HepG2 (cell line): ENCODE results near the gene ST7L. TPM values are rescaled to one million over a fixed set of nuclear protein-coding genes. Genes with fewer than 3 reads are reported as not detected.

Experiments used
- ATAC-seq: fragments of 200-7000 bp; cut with Tn5 transposase; 3 replicates; pipeline ENCODE4 v1.9.1; 2020; ENCODE audit warnings: mild to moderate bottlenecking, moderate library complexity
- BruUV-seq: library from RNA; stranded (reverse); fragments of 400-500 nt; replicated peaks from 2 replicates; lab custom pipeline; 2021; lab: Mats Ljungman, UMichigan
- CTCF ChIA-PET: fragments of 300-600 bp; formaldehyde crosslinking; extraction: SDS; loops from one replicate; lab custom pipeline; 2021; ENCODE audit warnings: low total read pairs, inconsistent platforms, low intra/inter-chr PET ratio; lab: Yijun Ruan, JAX
- POLR2A ChIA-PET: fragments of 350-600 bp; sonication (Branson Sonifier 250); formaldehyde crosslinking; loops from one replicate; lab custom pipeline; 2020; ENCODE audit warnings: antibody characterized with exemption, inconsistent platforms; lab: Yijun Ruan, JAX
- DNase-seq: peaks from one replicate; pipeline ENCODE4 v3.0.0-alpha.2; 2015; ENCODE audit warnings: low spot score
- FAIRE-seq: peaks from 3 replicates; lab custom pipeline; 2011; peaks lifted over from hg19 to GRCh38; lab: Jason Lieb, UNC
- H2AFZ ChIP-seq: one replicate; pipeline ENCODE4 v1.6.1; 2011; ENCODE audit warnings: low read length, inconsistent platforms
- H3K27ac ChIP-seq: fragments of 300-600 bp; 3 replicates; pipeline ENCODE4 v1.8.0; 2011; ENCODE audit warnings: mixed run types, mild to moderate bottlenecking, mixed read lengths, low read length, inconsistent platforms; ENCODE audit not compliant: insufficient read depth; ENCODE audit errors: extremely low read length
- H3K27me3 ChIP-seq, 2 experiments: fragments of 200-600 bp in 1 of 2; 2 replicates in 1 of 2; 3 replicates in 1 of 2; pipeline versions ENCODE4 v1.6.0 to v1.8.0; 2011; ENCODE audit warnings: low read length in 2 of 2, mild to moderate bottlenecking in 2 of 2, moderate library complexity in 2 of 2, inconsistent platforms in 1 of 2; ENCODE audit not compliant: insufficient read depth in 2 of 2, control insufficient read depth in 1 of 2
- H3K36me3 ChIP-seq, 2 experiments: fragments of 200-600 bp in 1 of 2; replicated peaks in 1 of 2; 2 replicates in 1 of 2; 3 replicates in 1 of 2; pipeline versions ENCODE4 v1.5.1 to v1.8.0; 2011; ENCODE audit warnings: low read length in 2 of 2, inconsistent platforms in 1 of 2; ENCODE audit not compliant: insufficient read depth in 2 of 2, control insufficient read depth in 1 of 2
- H3K4me1 ChIP-seq: 2 replicates; pipeline ENCODE4 v1.5.1; 2012; ENCODE audit warnings: low read length, inconsistent platforms; ENCODE audit not compliant: insufficient read depth
- H3K4me2 ChIP-seq: 2 replicates; pipeline ENCODE4 v1.6.0; 2011; ENCODE audit warnings: low read depth, low read length, inconsistent platforms
- H3K4me3 ChIP-seq, 3 experiments: fragments of 200-600 bp in 1 of 3; sonication (generic), shearing (Covaris generic) in 1 of 3; replicated peaks in 1 of 3; 2 replicates each; pipeline ENCODE4 v1.5.1; 2011 to 2016; ENCODE audit warnings: low read length in 3 of 3, inconsistent platforms in 2 of 3, low read depth in 2 of 3, mild to moderate bottlenecking in 2 of 3, control low read depth in 1 of 3, mixed read lengths in 1 of 3; ENCODE audit not compliant: insufficient read depth in 1 of 3
- H3K79me2 ChIP-seq: one replicate; pipeline ENCODE4 v1.6.1; 2011; ENCODE audit warnings: low read length, inconsistent platforms; ENCODE audit not compliant: insufficient read depth
- H3K9ac ChIP-seq: 2 replicates; pipeline ENCODE4 v1.6.0; 2011; ENCODE audit warnings: mild to moderate bottlenecking, low read depth, low read length, inconsistent platforms; ENCODE audit not compliant: insufficient read depth
- H3K9me3 ChIP-seq: 2 replicates; pipeline ENCODE4 v1.5.1; 2012; ENCODE audit warnings: mild to moderate bottlenecking, low read length
- H4K20me1 ChIP-seq: 2 replicates; pipeline ENCODE4 v1.6.0; 2011; ENCODE audit warnings: inconsistent platforms, mild to moderate bottlenecking, low read length, moderate library complexity; ENCODE audit not compliant: insufficient read depth
- E2F5 ChIP-seq: sonication (generic); formaldehyde crosslinking; conservative IDR thresholded peaks from 2 replicates; pipeline ENCODE4 v1.4.0; 2020; ENCODE audit warnings: missing genetic modification reagents
- GATA4 ChIP-seq: sonication (generic); IDR thresholded peaks from 2 replicates; pipeline ENCODE4 v1.6.1; 2016; ENCODE audit warnings: antibody characterized with exemption, low read depth, borderline replicate concordance
- JUNB ChIP-seq: sonication (generic); formaldehyde crosslinking; IDR thresholded peaks from 2 replicates; pipeline ENCODE4 v1.8.0; 2022; ENCODE audit warnings: missing genetic modification reagents, mild to moderate bottlenecking, borderline replicate concordance
- KDM5B ChIP-seq: sonication (generic); formaldehyde crosslinking; IDR thresholded peaks from 2 replicates; pipeline ENCODE4 v1.4.0; 2020; ENCODE audit warnings: missing genetic modification reagents, mild to moderate bottlenecking, borderline replicate concordance
- MXD1 ChIP-seq: sonication (generic); formaldehyde crosslinking; IDR thresholded peaks from 2 replicates; pipeline ENCODE4 v1.4.0; 2020; ENCODE audit warnings: mild to moderate bottlenecking, missing genetic modification reagents
- NBN ChIP-seq: fragments of 450-650 bp; conservative IDR thresholded peaks from 2 replicates; pipeline ENCODE4 v1.6.1; 2017
- NFE2L1 ChIP-seq: sonication (generic); formaldehyde crosslinking; IDR thresholded peaks from 2 replicates; pipeline ENCODE4 v1.4.0; 2020; ENCODE audit warnings: missing genetic modification reagents, mild to moderate bottlenecking, borderline replicate concordance
- ONECUT2 ChIP-seq: sonication (generic); formaldehyde crosslinking; IDR thresholded peaks from 2 replicates; pipeline ENCODE4 v1.4.0; 2020; ENCODE audit warnings: missing genetic modification reagents
- REPIN1 ChIP-seq: sonication (generic); formaldehyde crosslinking; IDR thresholded peaks from 2 replicates; pipeline ENCODE4 v1.8.0; 2022; ENCODE audit warnings: missing genetic modification reagents, low read depth, mild to moderate bottlenecking, borderline replicate concordance
- USF2 ChIP-seq, 2 experiments: sonication (generic) in 1 of 2; formaldehyde crosslinking in 1 of 2; IDR thresholded peaks; 2 replicates each; pipeline versions ENCODE4 v1.5.1 to v1.6.1; 2011 to 2020; ENCODE audit warnings: borderline replicate concordance in 1 of 2, low read depth in 1 of 2, low read length in 1 of 2, mild to moderate bottlenecking in 1 of 2, missing genetic modification reagents in 1 of 2, moderate library complexity in 1 of 2
- ZNF335 ChIP-seq: sonication (generic); formaldehyde crosslinking; IDR thresholded peaks from 2 replicates; pipeline ENCODE4 v1.4.0; 2020; ENCODE audit warnings: missing genetic modification reagents
- ZNF713 ChIP-seq: sonication (generic); formaldehyde crosslinking; IDR thresholded peaks from 2 replicates; pipeline ENCODE4 v1.4.0; 2020; ENCODE audit warnings: mild to moderate bottlenecking, missing genetic modification reagents
- ZNF782 ChIP-seq: sonication (generic); formaldehyde crosslinking; IDR thresholded peaks from 2 replicates; pipeline ENCODE4 v1.4.0; 2020; ENCODE audit warnings: missing genetic modification reagents, mild to moderate bottlenecking, borderline replicate concordance
- whole genome bisulfite sequencing: methylation state at CpG from one replicate; pipeline ENCODE4 v1.1.6; 2017; ENCODE audit warnings: low lambda C conversion rate; 5-methylcytosine and 5-hydroxymethylcytosine counted together
- in situ Hi-C: cut with HindIII; loops from 2 replicates; pipeline ENCODE4 v1.10.0; 2017; ENCODE audit warnings: low pct_unique_long_range_greater_than_20kb; ENCODE audit not compliant: extremely low pct_ligation_motif_present
- intact Hi-C: fragments of 100-400 bp; cut with micrococcal nuclease; formaldehyde crosslinking; loops from one replicate; pipeline ENCODE4 v1.10.0; 2022; ENCODE audit not compliant: unreplicated experiment
- polyA plus RNA-seq, 8 experiments: library from polyadenylated mRNA; depleted of rRNA in 3 of 8; stranded (reverse) in 7 of 8; unstranded in 1 of 8; fragments of >200 nt; fragmentation: Illumina TruSeq in 4 of 8; extraction: Trizol in 4 of 8; gene quantifications; 2 replicates each; pipeline versions ENCODE4 v1.2.1 to v1.2.3, GENCODE V29; 2011 to 2016; ENCODE audit warnings: low read depth in 4 of 8, missing spikeins in 1 of 8, mixed read lengths in 1 of 8; ENCODE audit not compliant: insufficient read depth in 1 of 8
- total RNA-seq, 5 experiments: library from RNA; depleted of rRNA; stranded (reverse); fragments of >200 nt; fragmentation: Illumina TruSeq; extraction: Trizol; gene quantifications; 2 replicates each; pipeline ENCODE4 v1.2.3, GENCODE V29; 2016; ENCODE audit warnings: low read depth in 1 of 5

The ST7L gene
- total and polyA plus RNA-seq, 2 of the 13 experiments (the other 11 are each of a cell fraction or from before 2014, with no cell fraction given) = 8.6 to 19.9 TPM

- Histone ChIP-seq H3K79me2 (no peaks in the 10 kb centered on the region), H2AFZ (no peak overlapping the region), H3K4me2 (peak overlapping the region; percentile 90), H3K27ac (no peak overlapping the region), H3K27me3 (peaks cover 12 to 88% of the 10 kb centered on the region in 2 experiments; a peak in 4 of 5 replicates), H3K9me3 (no peaks in the 10 kb centered on the region), H4K20me1 (peaks cover 2% of the 10 kb centered on the region; the same call in 1 of the 2 replicates), H3K9ac (no peak overlapping the region), H3K4me3 (peak overlapping the region; percentile 30 to 69 (median 41); a peak in 4 of 6 replicates), H3K4me1 (peaks cover 14% of the 10 kb centered on the region), H3K36me3 (no peaks in the 10 kb centered on the region)
- POLR2A ChIA-PET = no interaction called here
- BruUV-seq = no TSS peak
- intact Hi-C loops (no loop called here), in situ Hi-C loops (loop anchor here (10.0 kb wide), 1 partner anchor 197 kb away; the partner anchor contains the start of gene RHOC)
- FAIRE-seq = no peak
- DNase-seq = no peak
- WGBS = 0% methylated on average over 4 of the region's 15 CpGs
- ATAC-seq = no peak
- CTCF ChIA-PET = no interaction called here
- TF ChIP-seq JUNB (CRISPR knock-in tag) = no peak
- no peak for TF ChIP-seq ONECUT2 (CRISPR knock-in tag)
- no peak for TF ChIP-seq ZNF782
- TF ChIP-seq USF2 (IDR thresholded peaks at IDR 0.05; ENCODE audit: low read depth, low read length) = no peak
- no peak for TF ChIP-seq USF2 (CRISPR knock-in tag; IDR thresholded peaks at IDR 0.05; ENCODE audit: borderline replicate concordance)
- TF ChIP-seq, all 625 proteins: peak for 0
Measured at GRCh38 chr1:112507921-112508277, 111.0 kb downstream of the ST7L start.

GRCh38 chr1:112507336-112507735, 111.6 kb downstream of the ST7L start:
- ATAC-seq = no peak
- ChIA-PET CTCF (no interaction called here), POLR2A (no interaction called here)
- Histone ChIP-seq H3K4me3 (no peak overlapping the region), H3K9ac (no peak overlapping the region), H3K9me3 (no peaks in the 10 kb centered on the region), H3K4me1 (peaks cover 19% of the 10 kb centered on the region), H3K27ac (no peak overlapping the region), H4K20me1 (peaks cover 2% of the 10 kb centered on the region; the same call in 1 of the 2 replicates), H3K79me2 (no peaks in the 10 kb centered on the region), H3K36me3 (no peaks in the 10 kb centered on the region), H3K4me2 (no peak overlapping the region), H3K27me3 (peaks cover 16 to 89% of the 10 kb centered on the region in 2 experiments; a peak in 4 of 5 replicates), H2AFZ (no peak overlapping the region)
- in situ Hi-C loops (loop anchor here (10.0 kb wide), 1 partner anchor 197 kb away; the partner anchor contains the start of gene RHOC), intact Hi-C loops (no loop called here)
- BruUV-seq = no TSS peak
- no peak for FAIRE-seq
- 83% methylated on average over 8 of the region's 9 CpGs for WGBS
- DNase-seq = no peak
- TF ChIP-seq REPIN1 (CRISPR knock-in tag) (no peak), ZNF335 (no peak), ZNF713 (CRISPR knock-in tag) (no peak), KDM5B (CRISPR knock-in tag) (no peak), NFE2L1 (CRISPR knock-in tag) (no peak), GATA4 (no peak), NBN (no peak), MXD1 (no peak), E2F5 (CRISPR knock-in tag) (no peak)
